Kidney (tissue), 14 donors: Measurements from ENCODE around the gene CIAO1. TPM values are rescaled to one million over a fixed set of nuclear protein-coding genes. Genes with fewer than 3 reads are reported as not detected.
A peak's percentile ranks its signal among the peaks of the same experiment; 100 is the strongest.

Experiments used
- DNase-seq, 5 donors: peaks; one replicate each; pipeline ENCODE4 v3.0.0-alpha.2; 2013 to 2020
- FAIRE-seq: peaks from 2 replicates; lab custom pipeline; 2012; peaks lifted over from hg19 to GRCh38; lab: Jason Lieb, UNC
- H3K27ac ChIP-seq, 2 donors: one replicate each; pipeline ENCODE4 v1.7.0; 2013; ENCODE audit warnings: low read depth in 2 of 2, low read length in 2 of 2, inconsistent platforms in 1 of 2
- H3K27me3 ChIP-seq: one replicate; pipeline ENCODE4 v1.7.1; 2013; ENCODE audit warnings: low read length, inconsistent platforms; ENCODE audit not compliant: control insufficient read depth, insufficient read depth
- H3K36me3 ChIP-seq, 3 donors: one replicate each; pipeline versions ENCODE4 v1.7.0 to v1.7.1; 2013; ENCODE audit warnings: low read length in 3 of 3, control low read depth in 1 of 3, inconsistent platforms in 1 of 3; ENCODE audit not compliant: insufficient read depth in 3 of 3, control insufficient read depth in 2 of 3
- H3K4me1 ChIP-seq, 3 donors: one replicate each; pipeline versions ENCODE4 v1.7.0 to v1.7.1; 2013; ENCODE audit warnings: low read length in 3 of 3, inconsistent platforms in 1 of 3, low read depth in 1 of 3; ENCODE audit not compliant: control insufficient read depth in 2 of 3, insufficient read depth in 2 of 3
- H3K4me3 ChIP-seq, 3 donors: one replicate each; pipeline versions ENCODE4 v1.7.0 to v1.8.1; 2013; ENCODE audit warnings: low read length in 3 of 3, control low read depth in 1 of 3, inconsistent platforms in 1 of 3
- H3K9ac ChIP-seq, 3 donors: one replicate each; pipeline versions ENCODE4 v1.7.0 to v1.7.1; 2013; ENCODE audit warnings: low read length in 3 of 3, control low read depth in 1 of 3, inconsistent platforms in 1 of 3
- H3K9me3 ChIP-seq, 3 donors: one replicate each; pipeline versions ENCODE4 v1.7.0 to v1.7.1; 2013; ENCODE audit warnings: low read length in 3 of 3, control low read depth in 1 of 3, inconsistent platforms in 1 of 3; ENCODE audit not compliant: control insufficient read depth in 2 of 3, insufficient read depth in 1 of 3
- CTCF ChIP-seq: IDR thresholded peaks from 3 replicates; pipeline ENCODE4 v1.5.1; 2012; ENCODE audit warnings: mild to moderate bottlenecking, moderate library complexity, borderline replicate concordance; ENCODE audit not compliant: insufficient read depth; ENCODE audit errors: extremely low read depth
- intact Hi-C: fragments of 100-400 bp; cut with DNase I; formaldehyde crosslinking; loops from one replicate; pipeline ENCODE4 v1.11.1; 2022
- polyA plus RNA-seq: library from polyadenylated mRNA; stranded (reverse); fragments of 350-450 nt; fragmentation: Illumina TruSeq; extraction: RNeasy Lipid Tissue Mini Kit (QIAGEN cat#74804); gene quantifications from one replicate; pipeline ENCODE4 v1.2.3, GENCODE V29; 2014; ENCODE audit warnings: low read depth, low replicate concordance; ENCODE audit not compliant: insufficient read depth
- total RNA-seq: library from RNA; stranded (reverse); fragmentation: NEBNext Ultra II Directional; extraction: Animal tissue kit (Norgen Biotek cat#: 25700); gene quantifications from one replicate; pipeline ENCODE4 v1.2.1, GENCODE V29; 2021
- donor health status: control.
- donor health status: control.
- donor health status: control.
- donor health status: control.
- donor health status: control.
- donor health status: DM: yes; HTN: yes; CAD: no.
- donor health status: Normal renal cell carcinoma (clear cell type).

Gene CIAO1
- total and polyA plus RNA-seq, 2 donors from 2014 or later, result 48.2 to 63.0 TPM

- no peak overlapping the region for H3K4me3 ChIP-seq
- peak in 1 of 5 donors; percentile 3 for DNase-seq
- H3K9me3 ChIP-seq, result no peaks in the 10 kb centered on the region
- no peaks in the 10 kb centered on the region for H3K4me1 ChIP-seq
- no peaks in the 10 kb centered on the region for H3K27me3 ChIP-seq
- intact Hi-C loops, result no loop called here
- no peak overlapping the region for H3K9ac ChIP-seq
- no peak for TF ChIP-seq CTCF
- FAIRE-seq, result no peak
- no peak overlapping the region for H3K27ac ChIP-seq
- H3K36me3 ChIP-seq, result no peaks in the 10 kb centered on the region
These were observed 29.1 kb upstream of the CIAO1 start for GRCh38 chr2:96236882-96237281.

- intact Hi-C loops, result no loop called here
- peak in 1 of 5 donors; percentile 8 for DNase-seq
- Histone ChIP-seq H3K27me3 (no peaks in the 10 kb centered on the region), H3K36me3 (no peaks in the 10 kb centered on the region), H3K27ac (no peak overlapping the region), H3K9ac (no peak overlapping the region), H3K4me1 (no peaks in the 10 kb centered on the region), H3K4me3 (no peak overlapping the region), H3K9me3 (no peaks in the 10 kb centered on the region)
- TF ChIP-seq CTCF, result no peak
- FAIRE-seq, result no peak
These were observed 27.8 kb upstream of the CIAO1 start for GRCh38 chr2:96238266-96238665.

GRCh38 chr2:96239091-96239490 is 26.9 kb upstream of the CIAO1 start:
- Histone ChIP-seq H3K36me3 (no peaks in the 10 kb centered on the region), H3K9me3 (no peaks in the 10 kb centered on the region), H3K4me1 (no peaks in the 10 kb centered on the region), H3K4me3 (no peak overlapping the region), H3K27ac (no peak overlapping the region), H3K9ac (no peak overlapping the region), H3K27me3 (no peaks in the 10 kb centered on the region)
- intact Hi-C loops, result no loop called here
- DNase-seq (peak in 1 of 5 donors; percentile 30), FAIRE-seq (no peak)
- TF ChIP-seq CTCF, result no peak

GRCh38 chr2:96239745-96240264 is 26.2 kb upstream of the CIAO1 start:
- Histone ChIP-seq H3K4me3 (no peak overlapping the region), H3K27ac (no peak overlapping the region), H3K36me3 (no peaks in the 10 kb centered on the region), H3K9ac (no peak overlapping the region), H3K9me3 (no peaks in the 10 kb centered on the region), H3K27me3 (no peaks in the 10 kb centered on the region), H3K4me1 (no peaks in the 10 kb centered on the region)
- no peak for FAIRE-seq
- DNase-seq, result peak in 1 of 5 donors; percentile 25
- no peak for TF ChIP-seq CTCF
- intact Hi-C loops, result no loop called here
